NCI-H2029 treated with DMSO at 0.1 percent for 48 hours (cell line): Measurements from ENCODE around the gene PARN.
"Not testable (repeated sequence)": the region's sequence is repeated elsewhere in the genome, so short reads cannot be mapped to it uniquely, and the experiment has no call there.

Source experiments
- DNase-seq: peaks from one replicate; lab custom pipeline; 2025; lab: John Stamatoyannopoulos, UW

Gene PARN

DNA sequence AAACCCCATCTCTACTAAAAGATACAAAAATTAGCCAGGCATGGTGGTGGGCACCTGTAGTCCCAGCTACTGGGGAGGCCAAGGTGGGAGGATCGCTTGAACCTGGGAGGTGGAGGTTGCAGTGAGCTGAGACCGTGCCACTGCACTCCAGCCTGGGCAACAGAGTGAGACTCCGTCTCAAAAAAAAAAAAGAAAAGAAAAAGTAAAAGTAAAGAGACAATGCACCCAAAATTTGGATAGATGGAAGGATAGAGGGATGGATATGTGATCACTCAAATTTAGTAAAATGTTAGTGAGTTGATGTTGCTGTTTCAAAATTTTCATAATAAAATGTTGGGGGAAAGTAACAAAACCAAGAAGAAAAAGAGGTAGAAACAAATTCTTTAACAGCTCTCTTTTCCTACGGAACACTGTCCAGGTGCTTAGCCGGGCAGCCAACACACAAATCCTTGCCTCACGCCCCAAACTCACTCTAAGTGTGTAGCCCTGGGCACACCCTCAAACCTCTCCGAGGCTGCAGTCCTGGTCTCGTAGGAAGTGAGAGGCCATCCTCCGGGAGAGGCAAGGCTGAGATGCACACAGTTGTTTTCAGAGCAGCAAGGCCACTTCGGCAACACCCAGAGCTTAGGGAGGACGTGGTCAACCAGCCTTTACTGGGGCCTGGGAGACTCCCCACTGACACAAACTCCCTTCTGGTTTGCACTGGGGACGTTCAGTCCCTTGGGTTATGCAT lies 228.9 kb downstream of the PARN start:
- DNase-seq, result not testable (repeated sequence)

DNA sequence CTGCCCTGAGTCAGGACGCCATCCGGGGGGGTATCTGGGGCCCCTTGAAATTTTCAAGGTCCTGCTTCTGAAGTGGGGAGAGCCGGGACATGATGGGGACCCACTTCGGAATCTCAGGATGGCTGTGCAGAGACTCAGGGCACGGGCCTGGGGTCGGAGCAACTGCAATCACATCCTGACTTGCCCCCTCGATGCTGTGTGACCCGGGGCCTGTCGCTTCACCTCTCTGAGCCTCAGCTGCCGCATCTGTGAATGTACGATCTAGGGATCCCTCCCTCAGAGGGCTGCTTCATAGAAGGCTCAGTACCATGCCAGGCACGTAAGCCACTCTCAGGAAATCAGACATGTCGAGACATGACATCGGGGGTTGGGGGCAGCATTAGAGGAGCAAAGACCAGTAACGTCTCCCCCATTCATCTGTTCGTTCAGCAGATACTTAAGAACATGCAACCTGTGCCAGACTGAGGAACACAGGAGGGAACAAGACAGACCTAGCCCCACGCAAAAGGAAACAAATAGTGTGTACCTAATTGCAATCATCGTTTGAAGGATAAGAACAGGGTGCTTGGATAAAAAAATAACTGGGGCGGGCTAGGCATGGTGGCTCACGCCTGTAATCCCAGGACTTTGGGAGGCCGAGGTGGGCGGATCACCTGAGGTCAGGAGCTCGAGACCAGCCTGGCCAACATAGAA lies 229.6 kb downstream of the PARN start:
- DNase-seq, result no peak

DNA sequence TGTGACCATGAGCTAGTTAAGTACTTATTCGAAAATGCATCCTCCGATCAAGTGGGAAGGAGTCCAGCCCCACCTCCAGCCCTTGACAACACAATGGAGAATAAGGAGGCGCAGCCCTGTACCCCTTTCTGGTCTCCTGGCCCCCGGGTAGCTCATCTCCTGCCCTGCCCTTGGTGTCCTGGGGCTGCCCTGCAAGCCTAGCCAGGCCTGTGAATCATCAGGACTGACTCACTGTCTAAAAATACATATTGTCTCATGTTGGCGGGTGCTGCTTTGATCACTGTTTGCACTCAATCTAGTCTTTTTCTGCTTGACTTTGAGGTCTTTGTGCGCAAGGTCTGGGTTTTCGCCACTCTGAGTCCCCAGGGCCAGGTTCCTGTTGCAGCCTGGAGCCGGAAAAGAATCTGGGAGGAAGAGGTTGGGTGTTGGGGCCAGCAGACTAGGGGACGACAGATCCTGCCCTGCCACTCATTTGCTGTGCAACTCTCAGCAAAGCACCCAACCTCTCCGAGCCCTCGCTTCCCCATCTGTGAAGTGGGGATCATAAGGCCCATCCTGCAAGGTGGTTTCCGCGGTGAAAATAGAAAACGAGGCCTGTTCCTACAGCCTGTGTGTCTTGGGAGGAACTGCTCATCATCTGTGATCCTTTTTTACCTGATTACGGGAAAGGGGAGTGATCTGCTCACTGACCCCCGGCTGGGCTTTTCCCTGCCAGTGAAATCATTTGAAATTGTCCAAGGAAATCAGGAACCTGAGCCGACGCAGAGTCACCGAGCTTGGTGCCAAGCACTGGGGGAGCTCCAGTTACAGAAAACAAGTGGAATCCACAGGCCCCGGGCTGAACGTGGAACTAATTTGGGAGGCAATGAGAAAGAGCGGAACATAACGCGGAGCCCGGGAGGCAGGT lies 230.4 kb downstream of the PARN start:
- no peak for DNase-seq

DNA sequence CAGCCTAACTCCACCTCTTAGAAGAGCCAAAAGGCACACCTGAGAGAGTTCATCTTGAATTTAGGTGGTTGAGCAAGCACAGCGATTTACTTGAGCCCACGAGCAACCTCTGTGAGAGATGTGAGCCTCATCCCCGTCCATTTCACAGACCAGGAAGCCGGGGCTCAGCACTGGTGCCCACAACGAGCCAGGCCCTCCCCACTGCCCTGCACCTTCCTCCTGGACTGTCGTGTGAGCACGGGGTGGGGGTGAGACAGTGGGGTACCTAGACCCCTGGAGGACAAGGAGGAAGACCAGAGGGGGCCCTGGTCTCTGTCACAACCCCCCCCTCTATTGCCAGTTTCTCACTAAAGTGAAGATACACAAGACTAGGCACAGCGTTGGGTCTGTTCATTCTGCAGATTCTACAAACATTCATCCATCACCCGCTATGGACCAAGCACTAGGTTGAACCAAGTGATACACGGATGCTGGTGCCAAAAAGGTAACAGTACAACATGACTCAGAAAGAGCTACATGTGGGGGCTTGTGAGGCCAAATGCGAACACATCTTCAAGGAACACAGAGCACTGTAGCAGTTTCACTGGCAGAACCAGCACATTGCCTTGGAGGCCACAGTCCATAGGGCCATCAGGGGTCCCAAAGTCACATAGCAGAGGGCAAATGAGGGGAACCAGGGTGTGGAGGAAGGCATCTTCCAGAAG lies 231.9 kb downstream of the PARN start:
- DNase-seq, result no peak

DNA sequence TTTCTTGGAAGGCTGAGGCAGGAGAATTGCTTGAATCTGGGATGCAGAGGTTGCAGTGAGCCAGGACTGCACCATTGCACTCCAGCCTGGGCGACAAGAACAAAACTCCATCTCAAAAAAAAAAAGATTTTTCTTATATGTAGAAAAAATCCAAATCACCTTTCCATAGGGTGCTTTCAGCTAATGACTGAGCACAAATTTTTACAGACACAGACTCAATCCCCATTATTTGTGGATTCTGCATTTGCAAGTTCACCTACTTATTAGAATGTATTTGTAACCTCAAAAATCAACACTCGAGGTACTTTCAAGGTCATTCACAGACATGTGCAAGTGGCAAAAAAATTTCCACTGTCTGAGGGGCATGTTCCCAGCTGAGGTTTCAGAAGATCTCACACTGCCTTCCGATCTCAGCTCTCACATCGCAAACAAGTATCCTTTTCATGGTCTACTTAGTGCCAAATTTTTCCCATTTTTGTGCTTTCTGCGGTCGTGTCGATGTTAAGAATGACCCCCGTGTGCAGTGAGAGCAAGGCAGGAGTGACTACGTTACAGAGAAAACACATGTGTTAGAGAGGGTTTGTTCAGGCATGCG lies 234.3 kb downstream of the PARN start:
- DNase-seq, result not testable (repeated sequence)

DNA sequence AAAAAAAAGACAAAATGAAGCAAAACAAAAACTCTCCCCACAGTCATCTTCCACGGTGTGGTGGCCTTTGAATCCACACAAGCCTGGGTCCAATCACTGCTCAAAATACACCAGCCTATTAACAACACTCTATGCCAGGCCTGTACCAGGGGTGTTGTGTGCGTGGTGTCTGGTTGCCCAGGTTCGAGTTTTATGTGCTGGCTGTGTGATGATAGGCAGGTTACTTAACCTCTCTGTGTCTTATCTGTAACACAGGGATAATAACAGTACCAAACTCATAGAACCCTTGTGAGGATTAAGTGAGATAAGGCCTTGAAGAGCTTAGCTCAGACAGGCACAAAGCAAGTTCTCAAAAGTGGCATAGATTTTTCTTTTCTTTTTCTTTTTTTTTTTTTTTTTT lies 235.2 kb downstream of the PARN start:
- no peak for DNase-seq

DNA sequence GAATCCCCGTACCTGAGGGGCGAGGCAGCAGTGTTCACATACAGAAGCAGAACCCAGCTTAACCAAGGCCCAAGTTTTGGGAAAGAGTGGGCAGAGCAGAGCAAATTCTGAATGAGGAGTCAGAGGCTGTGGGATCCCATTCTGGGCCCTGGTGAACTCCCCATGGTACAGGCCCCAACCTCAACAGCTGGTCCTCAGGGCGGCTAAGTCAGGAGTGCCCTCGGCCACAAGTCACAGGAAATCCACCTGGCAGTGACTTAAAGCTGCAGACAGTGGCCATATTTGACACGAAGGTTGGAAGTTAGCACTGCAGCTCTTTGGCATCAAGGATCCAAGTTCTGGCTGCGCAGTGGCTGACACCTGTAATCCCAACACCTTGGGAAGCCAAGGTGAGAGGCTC lies 237.1 kb downstream of the PARN start:
- DNase-seq, result no peak

DNA sequence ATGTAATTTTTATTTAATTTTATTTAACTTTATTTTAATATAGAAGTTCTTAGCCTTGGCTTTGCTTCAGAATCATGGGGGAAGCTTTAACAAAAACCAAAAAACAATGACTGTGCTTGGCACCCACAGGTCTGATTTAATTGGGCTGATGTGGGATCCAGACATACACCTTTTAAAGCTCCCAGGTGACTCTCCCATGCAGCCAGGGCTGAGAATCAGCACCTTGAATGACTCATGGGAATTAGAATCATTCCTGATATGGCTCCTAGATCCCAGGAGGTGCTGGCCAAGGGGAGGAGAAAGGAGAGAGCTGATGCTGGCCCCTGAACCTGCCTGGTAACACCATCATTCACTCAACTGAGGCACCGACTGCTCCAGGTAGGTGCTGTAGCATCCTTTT lies 240.7 kb downstream of the PARN start:
- DNase-seq, result no peak

DNA sequence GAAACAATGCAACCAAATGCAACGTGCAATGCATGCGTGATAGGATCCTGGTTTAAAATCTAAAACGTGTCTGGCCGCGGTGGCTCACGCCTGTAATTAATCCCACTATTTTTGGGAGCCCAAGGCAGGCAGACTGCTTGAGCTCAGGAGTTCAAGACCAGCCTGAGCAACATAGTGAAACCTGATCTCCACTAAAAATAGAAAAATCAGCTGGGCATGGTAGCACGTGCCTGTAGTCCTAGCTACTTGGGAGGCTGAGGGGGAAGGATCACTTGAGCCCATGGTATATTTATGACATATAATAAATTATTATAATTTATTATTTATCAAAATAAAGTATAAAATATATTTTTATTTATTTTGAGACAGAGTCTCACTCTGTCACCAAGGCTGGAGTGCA lies 241.8 kb downstream of the PARN start:
- DNase-seq, result no peak

DNA sequence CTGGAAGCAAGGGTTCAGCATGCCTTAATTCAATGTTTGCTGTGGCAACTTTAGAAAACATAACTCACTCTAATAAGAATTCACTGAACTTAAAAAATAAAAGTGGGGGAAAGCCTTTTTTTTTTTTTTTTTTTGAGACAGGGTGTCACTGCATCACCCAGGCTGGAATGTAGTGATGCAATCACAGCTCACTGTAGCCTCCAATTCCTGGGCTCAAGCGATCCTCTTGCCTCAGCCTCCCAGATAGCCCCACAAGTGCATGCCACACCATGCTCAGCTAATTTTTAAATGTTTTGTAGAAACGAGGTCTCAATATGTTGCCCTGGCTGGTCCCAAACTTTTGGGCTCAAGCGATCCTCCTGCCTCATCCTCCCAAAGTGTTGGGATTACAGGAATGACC lies 243.9 kb downstream of the PARN start:
- no peak for DNase-seq
